ENCODE data around the gene HAPLN1.

HAPLN1 gene

GRCh38 chr5:83636156-83636555 is 84.5 kb downstream of the HAPLN1 start:
- DNase-seq, result no peak

GRCh38 chr5:83633285-83633684 is 87.4 kb downstream of the HAPLN1 start:
- DNase-seq, result no peak

GRCh38 chr5:83632874-83633273 is 87.8 kb downstream of the HAPLN1 start:
- no peak for DNase-seq

GRCh38 chr5:83628360-83628759 is 92.3 kb downstream of the HAPLN1 start:
- DNase-seq, result no peak

- DNase-seq, result no peak
These were observed 105.8 kb downstream of the HAPLN1 start for GRCh38 chr5:83614841-83615240.

- no peak for DNase-seq
These were observed 112.5 kb downstream of the HAPLN1 start for GRCh38 chr5:83608122-83608521.

GRCh38 chr5:83595217-83595616 is 125.4 kb downstream of the HAPLN1 start:
- no peak for DNase-seq

- DNase-seq, result no peak
These were observed 129.7 kb downstream of the HAPLN1 start for GRCh38 chr5:83590966-83591365.

GRCh38 chr5:83589786-83590185 is 130.9 kb downstream of the HAPLN1 start:
- no peak for DNase-seq

Measured in CD4-positive, alpha-beta T cell treated with Interleukin-4 for 4 hours (primary cell).